Cardiac septum (tissue), 1 donor: ENCODE results near the gene UTP4. TPM values are rescaled to one million over a fixed set of nuclear protein-coding genes. Genes with fewer than 3 reads are reported as not detected.
A peak's percentile ranks its signal among the peaks of the same experiment; 100 is the strongest.

ENCODE experiments used
- DNase-seq: peaks from one replicate; pipeline ENCODE4 v3.0.0-alpha.2; 2020; ENCODE audit warnings: low spot score
- intact Hi-C: fragments of 100-400 bp; cut with DNase I; formaldehyde crosslinking; loops from one replicate; pipeline ENCODE4 v1.14.0; 2022
- long read RNA-seq: library from polyadenylated mRNA; unstranded; transcript quantifications from one replicate; pipeline ENCODE4 v2.0.0, GENCODE V29; 2021
- total RNA-seq: library from RNA; stranded (reverse); fragmentation: NEBNext Ultra II Directional; extraction: Animal tissue kit (Norgen Biotek cat#: 25700); gene quantifications from one replicate; pipeline ENCODE4 v1.2.1, GENCODE V29; 2021
- donor health status: DM: no; HTN: no; CAD: no.

UTP4 gene
- total RNA-seq, result 25.6 TPM
- long read RNA-seq, transcript UTP4-203 (17 exons, 2,186 nt), result minor isoform, 5 of 66 reads
- long read RNA-seq, transcript UTP4-201 (17 exons, 2,322 nt), result major isoform, 49 of 66 reads
- long read RNA-seq, partial matches to known transcripts, result 3 of 66 reads
- long read RNA-seq, other reads (novel, unspliced or antisense), result 9 of 66 reads

DNA sequence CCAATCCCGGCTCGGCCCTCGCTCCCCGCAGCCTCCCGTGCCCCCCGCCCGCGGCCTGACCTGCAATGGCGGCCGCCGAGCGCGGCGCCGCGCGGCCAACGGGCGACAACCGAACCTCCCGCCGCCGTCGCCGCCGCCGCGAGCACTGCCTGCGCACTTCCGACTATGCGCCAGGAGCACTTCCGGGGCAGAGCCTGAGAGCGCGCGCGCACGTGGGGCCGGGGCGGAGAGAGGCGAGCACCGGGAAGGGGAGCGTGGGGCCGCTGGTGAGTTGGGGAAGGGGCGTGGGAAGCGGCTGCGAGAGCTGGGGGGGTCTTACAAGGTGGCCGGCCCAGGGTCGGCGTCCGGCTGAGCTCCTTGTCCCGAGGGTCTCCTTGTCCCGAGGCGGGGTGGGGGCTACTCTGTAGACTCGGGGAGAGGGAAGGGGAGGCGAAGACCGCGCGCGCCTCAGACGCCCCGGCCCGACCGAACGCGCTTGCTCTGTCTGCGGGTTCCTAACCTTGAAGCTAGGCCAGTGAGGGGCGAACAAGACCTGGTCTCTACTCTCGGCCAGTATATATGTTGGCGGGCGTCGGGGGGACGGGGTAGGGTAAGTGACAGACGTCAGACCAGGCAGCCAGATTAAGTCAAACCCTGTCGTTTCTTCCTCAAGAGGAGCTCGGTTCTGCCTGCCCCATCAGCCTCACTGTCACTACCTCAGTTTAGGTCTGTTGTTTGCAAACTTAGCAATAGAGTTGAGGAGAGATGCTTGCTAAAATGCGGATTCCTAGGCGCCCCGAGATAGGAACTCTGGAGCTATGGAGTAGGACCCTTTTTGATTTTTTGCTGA is at the start of gene UTP4, which contains the start of gene CHTF8:
Gene UTP4, plus strand, starts transcription at position 226 of the 829 bp plus-strand sequence. CDS start 811 bp downstream, outside the sequence.
Gene CHTF8, minus strand, starts transcription at position 165 of the 829 bp plus-strand sequence. CDS start 11,130 bp downstream, outside the sequence.
- DNase-seq, result peak; percentile 93
- intact Hi-C loops, result no loop called here

- intact Hi-C loops, result no loop called here
Observed at GRCh38 chr16:69083306-69083941, 49.0 kb upstream of the UTP4 start.

DNA sequence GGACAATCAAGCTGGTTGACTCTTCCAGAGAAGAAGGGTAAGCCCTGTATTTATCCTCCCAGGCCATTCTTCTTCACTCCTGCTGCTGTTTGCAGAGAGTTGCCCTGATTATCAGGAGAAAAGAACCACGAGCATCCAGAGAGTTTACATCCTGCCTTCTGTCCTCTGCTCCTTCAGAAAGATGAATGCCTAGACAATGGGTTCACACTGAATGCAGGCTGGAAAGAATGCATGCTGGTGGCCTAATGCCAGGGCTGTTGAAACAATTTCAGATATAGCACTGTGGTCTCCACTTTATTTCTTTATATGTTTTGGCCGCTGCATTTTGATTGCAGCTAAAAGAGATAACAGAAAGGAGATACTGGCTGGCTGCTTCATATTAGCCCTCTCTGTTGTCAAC is 48.2 kb upstream of the UTP4 start:
- no peak for DNase-seq
- intact Hi-C loops, result no loop called here

More at GRCh38 chr16:69083306-69083941, 49.0 kb upstream of the UTP4 start:
- no peak for DNase-seq

- no peak for DNase-seq
- intact Hi-C loops, result no loop called here
Observed at GRCh38 chr16:69085032-69085695, 47.3 kb upstream of the UTP4 start.

- DNase-seq, result no peak
- intact Hi-C loops, result no loop called here
Observed at GRCh38 chr16:69087161-69087581, 45.3 kb upstream of the UTP4 start.

DNA sequence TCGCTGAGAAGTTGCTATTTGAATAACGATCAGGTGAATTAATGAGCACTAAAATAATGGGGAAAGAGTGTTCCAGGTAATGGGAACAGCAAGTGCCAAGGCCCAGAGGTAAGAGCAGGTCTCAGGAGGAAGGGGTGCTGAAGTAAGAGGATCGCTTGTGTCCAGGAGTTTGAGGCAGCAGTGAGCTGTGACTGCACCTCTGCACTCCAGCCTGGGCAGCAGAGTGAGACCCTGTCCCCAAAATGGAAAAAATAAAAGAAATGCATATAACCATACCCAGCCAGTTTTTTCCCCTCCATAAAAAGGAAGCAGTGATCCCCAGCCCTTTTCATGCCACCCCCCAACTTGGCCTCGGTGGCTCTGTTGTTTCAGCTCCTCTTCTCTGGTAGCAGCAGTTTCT is 43.8 kb upstream of the UTP4 start:
- no peak for DNase-seq
- intact Hi-C loops, result no loop called here

- DNase-seq, result no peak
- intact Hi-C loops, result no loop called here
Observed at GRCh38 chr16:69089091-69089910, 43.1 kb upstream of the UTP4 start.

- intact Hi-C loops, result no loop called here
- DNase-seq, result no peak
Observed at GRCh38 chr16:69093974-69094373, 38.5 kb upstream of the UTP4 start.

- intact Hi-C loops, result no loop called here
- no peak for DNase-seq
Observed at GRCh38 chr16:69094501-69094900, 37.9 kb upstream of the UTP4 start.

- intact Hi-C loops, result no loop called here
- no peak for DNase-seq
Observed at GRCh38 chr16:69095193-69095592, 37.3 kb upstream of the UTP4 start.

DNA sequence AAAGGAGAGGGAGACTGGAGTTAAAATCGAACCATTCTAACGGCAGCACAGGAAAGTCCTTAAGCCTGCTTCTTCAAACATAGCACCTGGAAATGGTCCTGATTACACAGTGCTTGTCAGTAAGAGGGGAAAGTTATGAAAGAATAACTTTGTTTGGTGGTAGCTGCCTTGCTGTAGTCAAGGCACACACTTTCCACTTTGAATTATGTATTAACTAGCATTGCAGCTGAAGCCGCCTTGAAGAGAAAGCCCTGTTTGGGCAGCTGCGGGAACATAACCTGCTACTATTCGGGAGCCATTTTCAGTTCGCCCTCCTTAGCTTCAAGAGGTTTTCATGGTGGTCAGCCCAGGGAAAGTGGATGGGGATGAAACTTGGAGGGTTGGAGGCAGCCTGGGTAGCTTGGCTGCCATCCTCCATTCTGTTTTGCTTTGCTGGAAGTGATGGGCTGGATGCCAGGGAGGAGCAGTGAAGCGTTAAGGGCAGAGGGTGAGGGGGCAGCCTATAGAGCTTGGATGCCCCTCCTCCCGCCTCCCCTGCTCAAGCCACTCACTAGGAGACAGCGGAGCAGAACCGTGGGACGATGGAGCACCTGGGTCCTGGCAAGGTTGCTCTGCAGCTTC is 32.3 kb upstream of the UTP4 start:
- intact Hi-C loops, result loop anchor here (10.0 kb wide), 1 partner anchor 105 kb away; no protein-coding TSS in a partner anchor
- no peak for DNase-seq

- DNase-seq, result no peak
- intact Hi-C loops, result loop anchor here (5.0 to 10.0 kb wide), 2 partner anchors 111 to 203 kb away; no protein-coding TSS in a partner anchor
Observed at GRCh38 chr16:69105501-69106361, 26.7 kb upstream of the UTP4 start, which contains the start of gene HAS3. TSS of gene HAS3 (plus strand) at chr16:69105653. CDS start at chr16:69109396, 3,743 bp downstream.

DNA sequence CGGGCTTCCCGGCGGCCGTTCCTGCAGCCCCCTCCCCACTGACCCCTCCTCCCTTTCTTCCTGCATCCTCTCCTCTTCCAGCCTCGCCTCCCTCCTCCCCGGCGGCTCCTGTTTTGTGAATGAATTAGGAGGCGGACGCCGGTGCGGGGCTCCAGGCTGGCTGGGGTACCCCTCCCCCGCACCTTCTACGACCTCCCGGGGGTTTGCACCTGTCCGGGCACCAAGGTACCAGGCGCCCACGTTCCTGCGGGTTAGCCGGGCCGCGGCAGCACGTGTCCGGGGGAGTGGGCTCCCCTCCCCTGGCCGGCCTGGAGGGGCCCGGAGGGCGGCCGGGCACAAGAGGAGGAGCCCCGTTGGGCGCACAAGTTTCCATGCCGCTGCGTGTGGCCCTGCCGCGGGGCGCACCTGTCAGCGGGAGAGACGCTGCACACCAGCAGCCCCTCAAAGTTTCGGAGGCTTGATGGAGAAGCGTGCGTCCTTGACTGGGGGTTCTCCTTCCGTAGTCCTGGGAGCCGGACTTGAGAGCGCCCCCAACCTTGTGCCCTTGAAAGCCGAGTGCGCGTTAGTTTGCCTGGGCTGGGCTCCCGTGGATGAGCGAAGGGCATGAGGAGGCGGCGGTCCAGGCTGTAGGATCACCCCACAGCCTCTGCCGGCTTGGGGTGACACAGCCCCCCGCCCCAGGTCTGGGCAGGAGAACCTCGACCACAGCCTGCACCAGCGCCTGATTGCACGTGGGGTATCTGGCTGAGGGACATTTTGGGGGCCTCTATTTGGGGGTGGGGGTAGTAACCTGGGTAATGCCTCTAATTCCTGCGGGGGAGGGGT is 25.7 kb upstream of the UTP4 start:
- intact Hi-C loops, result loop anchor here (5.0 to 10.0 kb wide), 2 partner anchors 112 to 204 kb away; no protein-coding TSS in a partner anchor
- DNase-seq, result no peak

- no peak for DNase-seq
- intact Hi-C loops, result loop anchor here (5.0 to 10.0 kb wide), 2 partner anchors 113 to 205 kb away; no protein-coding TSS in a partner anchor
Observed at GRCh38 chr16:69107316-69107962, 25.0 kb upstream of the UTP4 start.

DNA sequence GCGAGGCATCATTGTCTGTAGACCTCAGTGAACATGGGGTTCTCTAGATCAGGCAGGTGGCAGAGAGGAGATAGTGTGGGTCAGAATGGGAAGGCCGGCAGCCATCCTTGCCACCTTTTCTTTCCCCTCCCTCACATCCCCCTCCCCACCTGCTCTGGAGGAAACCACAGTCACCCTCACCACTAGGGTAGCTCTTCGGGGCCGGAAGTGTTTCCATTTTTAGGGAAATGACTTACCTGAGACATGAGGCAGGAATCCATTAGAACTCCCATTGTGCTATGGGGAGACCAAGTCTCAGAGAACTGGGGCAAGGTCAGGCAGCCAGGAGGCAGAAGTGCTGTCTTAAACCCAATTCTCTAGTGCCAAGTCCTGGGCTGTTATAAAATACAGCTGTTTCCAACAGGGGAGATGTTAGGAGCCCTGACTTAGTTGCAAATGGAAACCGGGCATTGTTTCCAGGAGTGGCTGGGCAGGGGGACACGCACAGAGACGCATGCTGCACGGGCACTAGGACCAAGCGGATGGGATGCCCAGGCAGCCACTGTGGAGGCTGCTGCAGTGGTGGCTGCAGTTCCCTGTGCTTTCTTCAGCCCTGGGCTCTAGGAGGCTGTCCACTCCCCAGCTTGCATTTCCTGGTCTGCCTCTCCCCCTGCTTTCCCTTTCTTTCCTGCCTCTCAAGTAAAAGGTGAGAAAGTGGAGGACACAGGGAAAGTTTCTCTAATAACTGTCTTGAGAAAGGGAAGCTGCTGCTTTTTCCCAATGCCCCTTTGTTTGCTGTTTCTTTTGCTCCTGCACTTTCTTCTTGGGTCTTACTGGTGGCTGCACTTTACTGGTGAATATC is 24.2 kb upstream of the UTP4 start:
- intact Hi-C loops, result loop anchor here (5.0 to 10.0 kb wide), 2 partner anchors 113 to 206 kb away; no protein-coding TSS in a partner anchor
- no peak for DNase-seq
